Measurements from ENCODE around the gene CBLN4. TPM values are rescaled to one million over a fixed set of nuclear protein-coding genes. Genes with fewer than 3 reads are reported as not detected.

CBLN4 gene
- total and polyA plus RNA-seq, 2 experiments from 2014 or later = not detected

DNA sequence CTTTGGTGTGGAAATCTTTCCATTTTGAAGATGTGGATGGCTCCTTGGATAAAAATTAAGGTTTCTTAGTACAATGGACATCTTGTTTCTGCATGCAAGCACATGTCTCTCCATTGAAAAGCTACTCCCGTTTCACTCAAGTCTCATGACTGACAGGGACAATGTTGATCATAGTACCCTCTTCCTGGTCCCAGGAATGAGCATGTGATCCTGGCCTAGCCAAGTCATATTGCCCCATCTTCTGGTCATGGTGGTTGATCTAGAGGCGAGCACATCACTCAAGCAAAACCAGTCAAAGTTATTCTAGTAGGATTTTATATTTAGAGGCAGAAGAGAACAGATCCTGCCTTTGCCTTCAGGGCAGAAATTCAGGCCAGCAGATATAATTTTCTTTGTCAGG lies 12.2 kb upstream of the CBLN4 start:
- Histone ChIP-seq H3K4me1 (ENCODE audit: insufficient read depth) (no peaks in the 10 kb centered on the region), H3F3A (ENCODE audit: insufficient read depth) (no peaks in the 10 kb centered on the region), H3K27ac (no peak overlapping the region), H3K79me2 (ENCODE audit: insufficient read depth) (no peaks in the 10 kb centered on the region), H3K9ac (no peak overlapping the region), H4K20me1 (ENCODE audit: insufficient read depth) (no peaks in the 10 kb centered on the region), H3K27me3 (replicated peaks; ENCODE audit: insufficient read depth) (no peaks in the 10 kb centered on the region), H3K4me2 (ENCODE audit: unreplicated experiment) (no peak overlapping the region), H3K4me3 (no peak overlapping the region), H3K36me3 (ENCODE audit: low read depth) (no peaks in the 10 kb centered on the region), H3K9me2 (ENCODE audit: insufficient read depth) (no peaks in the 10 kb centered on the region), H3K9me3 (ENCODE audit: low read depth) (no peaks in the 10 kb centered on the region), H2AFZ (no peak overlapping the region)
- no peak for TF ChIP-seq EZH2 (IDR thresholded peaks at IDR 0.05; ENCODE audit: insufficient read depth, poor library complexity, severe bottlenecking)
- no peak for TF ChIP-seq EZH2phosphoT487 (IDR thresholded peaks at IDR 0.05; ENCODE audit: insufficient read depth, low read depth)
- 12% methylated on average over 2 of the region's 2 CpGs for WGBS, 2 experiments (ENCODE audit: low coverage in 1 of 2, low lambda C conversion rate in 2 of 2, missing lambda C conversion rate in 2 of 2)
- in situ Hi-C loops (cut with MboI) = no loop called here
- no peak for DNase-seq

DNA sequence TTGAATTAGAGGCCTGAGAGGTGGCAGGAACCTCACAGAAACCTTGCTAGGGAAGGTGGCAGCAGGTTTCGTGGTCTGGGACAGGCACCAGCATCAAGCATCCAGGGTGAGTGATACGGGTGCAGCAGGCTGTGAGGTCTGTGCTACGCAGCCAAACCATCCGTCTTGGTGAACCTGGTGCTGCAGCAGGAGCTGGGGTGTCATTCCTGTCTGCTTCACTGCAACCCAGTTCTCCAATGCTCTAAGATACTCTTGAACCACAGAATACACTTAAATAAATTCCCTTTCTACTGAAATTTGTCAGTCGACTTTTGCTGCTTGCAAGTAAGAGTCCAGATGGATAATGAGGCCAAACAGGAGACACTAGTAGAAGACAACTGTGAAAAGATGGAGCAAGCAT lies 9.7 kb upstream of the CBLN4 start:
- 27 to 28% methylated on average over 5 of the region's 5 CpGs for WGBS, 2 experiments (ENCODE audit: low coverage in 1 of 2, low lambda C conversion rate in 2 of 2, missing lambda C conversion rate in 2 of 2)
- no peak overlapping the region for H3K4me2 ChIP-seq (ENCODE audit: unreplicated experiment)
- no peaks in the 10 kb centered on the region for H3K4me1 ChIP-seq (ENCODE audit: insufficient read depth)
- no peaks in the 10 kb centered on the region for H3K79me2 ChIP-seq (ENCODE audit: insufficient read depth)
- in situ Hi-C loops (cut with MboI) = no loop called here
- H3K27me3 ChIP-seq (replicated peaks; ENCODE audit: insufficient read depth) = no peaks in the 10 kb centered on the region
- no peak overlapping the region for H3K27ac ChIP-seq
- no peaks in the 10 kb centered on the region for H4K20me1 ChIP-seq (ENCODE audit: insufficient read depth)
- no peaks in the 10 kb centered on the region for H3F3A ChIP-seq (ENCODE audit: insufficient read depth)
- no peak overlapping the region for H2AFZ ChIP-seq
- no peaks in the 10 kb centered on the region for H3K9me3 ChIP-seq (ENCODE audit: low read depth)
- no peak overlapping the region for H3K4me3 ChIP-seq
- H3K9me2 ChIP-seq (ENCODE audit: insufficient read depth) = no peaks in the 10 kb centered on the region
- TF ChIP-seq EZH2 (IDR thresholded peaks at IDR 0.05; ENCODE audit: insufficient read depth, poor library complexity, severe bottlenecking) (no peak), EZH2phosphoT487 (IDR thresholded peaks at IDR 0.05; ENCODE audit: insufficient read depth, low read depth) (no peak)
- H3K36me3 ChIP-seq (ENCODE audit: low read depth) = no peaks in the 10 kb centered on the region
- DNase-seq = no peak
- no peak overlapping the region for H3K9ac ChIP-seq

- H3F3A ChIP-seq (ENCODE audit: insufficient read depth) = no peaks in the 10 kb centered on the region
- no peaks in the 10 kb centered on the region for H3K36me3 ChIP-seq (ENCODE audit: low read depth)
- H3K79me2 ChIP-seq (ENCODE audit: insufficient read depth) = no peaks in the 10 kb centered on the region
- TF ChIP-seq EZH2 (IDR thresholded peaks at IDR 0.05; ENCODE audit: insufficient read depth, poor library complexity, severe bottlenecking) (no peak), EZH2phosphoT487 (IDR thresholded peaks at IDR 0.05; ENCODE audit: insufficient read depth, low read depth) (no peak)
- H3K4me2 ChIP-seq (ENCODE audit: unreplicated experiment) = no peak overlapping the region
- no peaks in the 10 kb centered on the region for H3K27me3 ChIP-seq (replicated peaks; ENCODE audit: insufficient read depth)
- H2AFZ ChIP-seq = no peak overlapping the region
- H3K4me1 ChIP-seq (ENCODE audit: insufficient read depth) = no peaks in the 10 kb centered on the region
- H3K9me3 ChIP-seq (ENCODE audit: low read depth) = no peaks in the 10 kb centered on the region
- in situ Hi-C loops (cut with MboI) = no loop called here
- no peaks in the 10 kb centered on the region for H3K9me2 ChIP-seq (ENCODE audit: insufficient read depth)
- WGBS, 2 experiments (ENCODE audit: low coverage in 1 of 2, low lambda C conversion rate in 2 of 2, missing lambda C conversion rate in 2 of 2) = 5 to 18% methylated on average over 2 of the region's 2 CpGs
- H4K20me1 ChIP-seq (ENCODE audit: insufficient read depth) = no peaks in the 10 kb centered on the region
- no peak overlapping the region for H3K27ac ChIP-seq
- no peak overlapping the region for H3K9ac ChIP-seq
- no peak overlapping the region for H3K4me3 ChIP-seq
- DNase-seq = no peak
Measured at GRCh38 chr20:56014151-56014550, 8.8 kb upstream of the CBLN4 start.

- no peak overlapping the region for H3K4me3 ChIP-seq
- H3K9me2 ChIP-seq (ENCODE audit: insufficient read depth) = no peaks in the 10 kb centered on the region
- no peak overlapping the region for H3K4me2 ChIP-seq (ENCODE audit: unreplicated experiment)
- in situ Hi-C loops (cut with MboI) = no loop called here
- no peaks in the 10 kb centered on the region for H3K9me3 ChIP-seq (ENCODE audit: low read depth)
- DNase-seq = no peak
- H2AFZ ChIP-seq = no peak overlapping the region
- H3K4me1 ChIP-seq (ENCODE audit: insufficient read depth) = no peaks in the 10 kb centered on the region
- no peak for TF ChIP-seq EZH2phosphoT487 (IDR thresholded peaks at IDR 0.05; ENCODE audit: insufficient read depth, low read depth)
- no peak for TF ChIP-seq EZH2 (IDR thresholded peaks at IDR 0.05; ENCODE audit: insufficient read depth, poor library complexity, severe bottlenecking)
- peaks cover 4% of the 10 kb centered on the region for H3K27me3 ChIP-seq (replicated peaks; ENCODE audit: insufficient read depth)
- H3K36me3 ChIP-seq (ENCODE audit: low read depth) = no peaks in the 10 kb centered on the region
- no peaks in the 10 kb centered on the region for H3F3A ChIP-seq (ENCODE audit: insufficient read depth)
- H3K79me2 ChIP-seq (ENCODE audit: insufficient read depth) = no peaks in the 10 kb centered on the region
- no peak overlapping the region for H3K27ac ChIP-seq
- WGBS, 2 experiments (ENCODE audit: low coverage in 1 of 2, low lambda C conversion rate in 2 of 2, missing lambda C conversion rate in 2 of 2) = 9 to 11% methylated on average over 65 to 70 of the region's 70 CpGs
- H4K20me1 ChIP-seq (ENCODE audit: insufficient read depth) = no peaks in the 10 kb centered on the region
- H3K9ac ChIP-seq = no peak overlapping the region
Measured at GRCh38 chr20:56004611-56005388, 519 bp downstream of the CBLN4 start.

All from GM23248 (cell line).